IPS-18a (cell line): ENCODE measurements around the gene PKN2.

Source experiments
- H3K27ac ChIP-seq: one replicate; pipeline ENCODE4 v1.5.1; 2013; ENCODE audit warnings: low read length
- H3K27me3 ChIP-seq: one replicate; pipeline ENCODE4 v1.6.1; 2013; ENCODE audit warnings: mild to moderate bottlenecking, low read length; ENCODE audit not compliant: control insufficient read depth, insufficient read depth
- H3K36me3 ChIP-seq: one replicate; pipeline ENCODE4 v1.6.1; 2013; ENCODE audit warnings: low read depth, low read length; ENCODE audit not compliant: control insufficient read depth
- H3K4me1 ChIP-seq: one replicate; pipeline ENCODE4 v1.6.1; 2013; ENCODE audit warnings: low read depth, low read length; ENCODE audit not compliant: control insufficient read depth
- H3K4me3 ChIP-seq: one replicate; pipeline ENCODE4 v1.5.1; 2013; ENCODE audit warnings: low read length
- H3K9ac ChIP-seq: one replicate; pipeline ENCODE4 v1.6.1; 2013; ENCODE audit warnings: mild to moderate bottlenecking, low read length, moderate library complexity
- H3K9me3 ChIP-seq: one replicate; pipeline ENCODE4 v1.6.1; 2013; ENCODE audit warnings: low read depth, low read length; ENCODE audit not compliant: control insufficient read depth

Gene PKN2

GRCh38 chr1:88737338-88737927 is 53.4 kb downstream of the PKN2 start:
- Histone ChIP-seq H3K36me3 (no peaks in the 10 kb centered on the region), H3K27me3 (no peaks in the 10 kb centered on the region), H3K4me3 (no peak overlapping the region), H3K4me1 (peaks cover 14% of the 10 kb centered on the region), H3K9me3 (no peaks in the 10 kb centered on the region), H3K9ac (no peak overlapping the region), H3K27ac (no peak overlapping the region)

GRCh38 chr1:88740784-88741183 is 56.7 kb downstream of the PKN2 start:
- H3K27ac ChIP-seq = no peak overlapping the region
- H3K4me1 ChIP-seq = peaks cover 14% of the 10 kb centered on the region
- H3K27me3 ChIP-seq = no peaks in the 10 kb centered on the region
- H3K9ac ChIP-seq = no peak overlapping the region
- H3K9me3 ChIP-seq = no peaks in the 10 kb centered on the region
- no peak overlapping the region for H3K4me3 ChIP-seq
- peaks cover 4% of the 10 kb centered on the region for H3K36me3 ChIP-seq

GRCh38 chr1:88741413-88741812 is 57.3 kb downstream of the PKN2 start:
- Histone ChIP-seq H3K4me1 (peaks cover 14% of the 10 kb centered on the region), H3K36me3 (peaks cover 4% of the 10 kb centered on the region), H3K4me3 (no peak overlapping the region), H3K9me3 (no peaks in the 10 kb centered on the region), H3K27ac (no peak overlapping the region), H3K9ac (no peak overlapping the region), H3K27me3 (no peaks in the 10 kb centered on the region)

- no peaks in the 10 kb centered on the region for H3K27me3 ChIP-seq
- H3K36me3 ChIP-seq = peaks cover 4% of the 10 kb centered on the region
- peaks cover 11% of the 10 kb centered on the region for H3K4me1 ChIP-seq
- H3K9me3 ChIP-seq = no peaks in the 10 kb centered on the region
- no peak overlapping the region for H3K9ac ChIP-seq
- H3K27ac ChIP-seq = no peak overlapping the region
- H3K4me3 ChIP-seq = no peak overlapping the region
Measured at GRCh38 chr1:88742531-88742930, 58.5 kb downstream of the PKN2 start.

- no peaks in the 10 kb centered on the region for H3K9me3 ChIP-seq
- no peak overlapping the region for H3K27ac ChIP-seq
- no peak overlapping the region for H3K9ac ChIP-seq
- H3K27me3 ChIP-seq = no peaks in the 10 kb centered on the region
- H3K4me3 ChIP-seq = no peak overlapping the region
- no peaks in the 10 kb centered on the region for H3K4me1 ChIP-seq
- peaks cover 4% of the 10 kb centered on the region for H3K36me3 ChIP-seq
Measured at GRCh38 chr1:88744142-88744541, 60.1 kb downstream of the PKN2 start.

- Histone ChIP-seq H3K36me3 (peaks cover 4% of the 10 kb centered on the region), H3K4me3 (no peak overlapping the region), H3K9ac (no peak overlapping the region), H3K27ac (no peak overlapping the region), H3K9me3 (no peaks in the 10 kb centered on the region), H3K4me1 (no peaks in the 10 kb centered on the region), H3K27me3 (no peaks in the 10 kb centered on the region)
Measured at GRCh38 chr1:88746916-88747315, 62.8 kb downstream of the PKN2 start.

- H3K27me3 ChIP-seq = no peaks in the 10 kb centered on the region
- no peaks in the 10 kb centered on the region for H3K36me3 ChIP-seq
- no peak overlapping the region for H3K4me3 ChIP-seq
- no peak overlapping the region for H3K27ac ChIP-seq
- H3K9ac ChIP-seq = no peak overlapping the region
- no peaks in the 10 kb centered on the region for H3K9me3 ChIP-seq
- H3K4me1 ChIP-seq = no peaks in the 10 kb centered on the region
Measured at GRCh38 chr1:88751714-88752113, 67.6 kb downstream of the PKN2 start.

GRCh38 chr1:88753506-88753905 is 69.4 kb downstream of the PKN2 start:
- Histone ChIP-seq H3K9me3 (no peaks in the 10 kb centered on the region), H3K27ac (no peak overlapping the region), H3K4me1 (no peaks in the 10 kb centered on the region), H3K36me3 (no peaks in the 10 kb centered on the region), H3K4me3 (no peak overlapping the region), H3K9ac (no peak overlapping the region), H3K27me3 (no peaks in the 10 kb centered on the region)

- Histone ChIP-seq H3K27me3 (no peaks in the 10 kb centered on the region), H3K36me3 (peaks cover 6% of the 10 kb centered on the region), H3K4me3 (no peak overlapping the region), H3K9ac (no peak overlapping the region), H3K4me1 (peaks cover 10% of the 10 kb centered on the region), H3K27ac (no peak overlapping the region), H3K9me3 (no peaks in the 10 kb centered on the region)
Measured at GRCh38 chr1:88763649-88764406, 79.8 kb downstream of the PKN2 start.

GRCh38 chr1:88768187-88768586 is 84.1 kb downstream of the PKN2 start:
- Histone ChIP-seq H3K27ac (peak overlapping the region; percentile 20), H3K9ac (no peak overlapping the region), H3K27me3 (no peaks in the 10 kb centered on the region), H3K9me3 (no peaks in the 10 kb centered on the region), H3K4me3 (no peak overlapping the region), H3K36me3 (peaks cover 13% of the 10 kb centered on the region), H3K4me1 (peaks cover 13% of the 10 kb centered on the region)

- no peaks in the 10 kb centered on the region for H3K27me3 ChIP-seq
- H3K36me3 ChIP-seq = peaks cover 15% of the 10 kb centered on the region
- H3K4me1 ChIP-seq = peaks cover 19% of the 10 kb centered on the region
- no peaks in the 10 kb centered on the region for H3K9me3 ChIP-seq
- H3K27ac ChIP-seq = no peak overlapping the region
- H3K9ac ChIP-seq = no peak overlapping the region
- no peak overlapping the region for H3K4me3 ChIP-seq
Measured at GRCh38 chr1:88768816-88769215, 84.7 kb downstream of the PKN2 start.
